ENCODE measurements around the gene QRFPR. TPM values are rescaled to one million over a fixed set of nuclear protein-coding genes. Genes with fewer than 3 reads are reported as not detected.

The QRFPR gene
- total and polyA plus RNA-seq, 10 of the 15 experiments (the other 5 are each of a cell fraction or from before 2014, with no cell fraction given), result not detected

DNA sequence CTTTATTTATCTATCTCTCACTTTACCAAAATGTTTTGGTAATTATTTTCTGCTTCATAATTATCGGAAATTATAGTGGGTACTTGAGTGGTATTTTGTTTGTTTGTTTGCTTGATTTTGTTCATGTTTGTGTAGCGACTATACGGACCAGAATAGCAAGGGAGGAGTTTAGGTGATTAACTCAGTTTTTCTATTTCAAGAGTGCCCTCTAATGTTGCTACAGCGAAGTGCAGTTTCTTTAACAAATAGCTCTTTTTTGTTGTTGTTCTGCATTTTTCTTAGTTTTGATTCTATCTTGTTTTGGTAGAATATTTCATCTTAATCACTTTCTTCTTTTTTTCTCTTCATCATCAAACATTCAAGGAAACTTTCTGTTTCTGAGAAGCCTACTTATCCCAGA, 40.8 kb upstream of the QRFPR start (continued):
- TF ChIP-seq EZH2 (IDR thresholded peaks at IDR 0.05; ENCODE audit: borderline replicate concordance, control insufficient read depth, low read depth, low read length) (no peak), ZSCAN29 (IDR thresholded peaks at IDR 0.05) (no peak)

GRCh38 chr4:121411151-121411744, 30.4 kb upstream of the QRFPR start:
- H3K27ac ChIP-seq (ENCODE audit: control insufficient read depth, insufficient read depth), result no peak overlapping the region
- no peak overlapping the region for H3K4me2 ChIP-seq (ENCODE audit: control insufficient read depth, insufficient read depth)
- no peak overlapping the region for H3K4me3 ChIP-seq
- H3K4me1 ChIP-seq (ENCODE audit: control insufficient read depth, insufficient read depth, low read length), result no peaks in the 10 kb centered on the region
- SMC1A ChIA-PET (ENCODE audit: uncharacterized antibody, unreplicated experiment), result no interaction called here
- ATAC-seq (no peak), DNase-seq (ENCODE audit: low read depth, low spot score) (no peak), FAIRE-seq (no peak)
- in situ Hi-C loops (cut with MboI) (no loop called here), intact Hi-C loops (cut with micrococcal nuclease; ENCODE audit: unreplicated experiment) (no loop called here)
- POLR2A ChIA-PET, result no interaction called here
- BruUV-seq (replicated peaks), result no TSS peak
- no peaks in the 10 kb centered on the region for H3K27me3 ChIP-seq (replicated peaks in 1 of 2; ENCODE audit: control insufficient read depth in 2 of 2, insufficient read depth in 2 of 2, low read length in 1 of 2)
- CTCF ChIA-PET, result interaction anchor here (1.3 kb wide), 1 partner anchor 9 kb away, joined by 4 read pairs; no protein-coding TSS in a partner anchor
- no peaks in the 10 kb centered on the region for H4K20me1 ChIP-seq (ENCODE audit: control insufficient read depth, insufficient read depth)
- TF ChIP-seq, protein P1, sequence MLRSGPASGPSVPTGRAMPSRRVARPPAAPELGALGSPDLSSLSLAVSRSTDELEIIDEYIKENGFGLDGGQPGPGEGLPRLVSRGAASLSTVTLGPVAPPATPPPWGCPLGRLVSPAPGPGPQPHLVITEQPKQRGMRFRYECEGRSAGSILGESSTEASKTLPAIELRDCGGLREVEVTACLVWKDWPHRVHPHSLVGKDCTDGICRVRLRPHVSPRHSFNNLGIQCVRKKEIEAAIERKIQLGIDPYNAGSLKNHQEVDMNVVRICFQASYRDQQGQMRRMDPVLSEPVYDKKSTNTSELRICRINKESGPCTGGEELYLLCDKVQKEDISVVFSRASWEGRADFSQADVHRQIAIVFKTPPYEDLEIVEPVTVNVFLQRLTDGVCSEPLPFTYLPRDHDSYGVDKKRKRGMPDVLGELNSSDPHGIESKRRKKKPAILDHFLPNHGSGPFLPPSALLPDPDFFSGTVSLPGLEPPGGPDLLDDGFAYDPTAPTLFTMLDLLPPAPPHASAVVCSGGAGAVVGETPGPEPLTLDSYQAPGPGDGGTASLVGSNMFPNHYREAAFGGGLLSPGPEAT (IDR thresholded peaks at IDR 0.05; ENCODE audit: low read depth), result no peak
- no peak for TF ChIP-seq TARDBP (IDR thresholded peaks at IDR 0.05; ENCODE audit: borderline replicate concordance)
- TF ChIP-seq PAX5 (IDR thresholded peaks at IDR 0.05; ENCODE audit: borderline replicate concordance, low read depth, low read length), result no peak
- TF ChIP-seq, protein P2, sequence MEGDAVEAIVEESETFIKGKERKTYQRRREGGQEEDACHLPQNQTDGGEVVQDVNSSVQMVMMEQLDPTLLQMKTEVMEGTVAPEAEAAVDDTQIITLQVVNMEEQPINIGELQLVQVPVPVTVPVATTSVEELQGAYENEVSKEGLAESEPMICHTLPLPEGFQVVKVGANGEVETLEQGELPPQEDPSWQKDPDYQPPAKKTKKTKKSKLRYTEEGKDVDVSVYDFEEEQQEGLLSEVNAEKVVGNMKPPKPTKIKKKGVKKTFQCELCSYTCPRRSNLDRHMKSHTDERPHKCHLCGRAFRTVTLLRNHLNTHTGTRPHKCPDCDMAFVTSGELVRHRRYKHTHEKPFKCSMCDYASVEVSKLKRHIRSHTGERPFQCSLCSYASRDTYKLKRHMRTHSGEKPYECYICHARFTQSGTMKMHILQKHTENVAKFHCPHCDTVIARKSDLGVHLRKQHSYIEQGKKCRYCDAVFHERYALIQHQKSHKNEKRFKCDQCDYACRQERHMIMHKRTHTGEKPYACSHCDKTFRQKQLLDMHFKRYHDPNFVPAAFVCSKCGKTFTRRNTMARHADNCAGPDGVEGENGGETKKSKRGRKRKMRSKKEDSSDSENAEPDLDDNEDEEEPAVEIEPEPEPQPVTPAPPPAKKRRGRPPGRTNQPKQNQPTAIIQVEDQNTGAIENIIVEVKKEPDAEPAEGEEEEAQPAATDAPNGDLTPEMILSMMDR (IDR thresholded peaks at IDR 0.05 in 2 of 3, conservative IDR thresholded peaks at IDR 0.05 in 1 of 3; ENCODE audit: control insufficient read depth in 2 of 3, extremely low read depth in 1 of 3, insufficient read depth in 1 of 3, low read depth in 3 of 3, low read length in 3 of 3), result no peak
- TF ChIP-seq YBX1 (IDR thresholded peaks at IDR 0.05), result no peak
- TF ChIP-seq, protein P3, sequence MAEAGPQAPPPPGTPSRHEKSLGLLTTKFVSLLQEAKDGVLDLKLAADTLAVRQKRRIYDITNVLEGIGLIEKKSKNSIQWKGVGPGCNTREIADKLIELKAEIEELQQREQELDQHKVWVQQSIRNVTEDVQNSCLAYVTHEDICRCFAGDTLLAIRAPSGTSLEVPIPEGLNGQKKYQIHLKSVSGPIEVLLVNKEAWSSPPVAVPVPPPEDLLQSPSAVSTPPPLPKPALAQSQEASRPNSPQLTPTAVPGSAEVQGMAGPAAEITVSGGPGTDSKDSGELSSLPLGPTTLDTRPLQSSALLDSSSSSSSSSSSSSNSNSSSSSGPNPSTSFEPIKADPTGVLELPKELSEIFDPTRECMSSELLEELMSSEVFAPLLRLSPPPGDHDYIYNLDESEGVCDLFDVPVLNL (IDR thresholded peaks at IDR 0.05; ENCODE audit: low read depth, low read length), result no peak
- no peak for TF ChIP-seq DPF2 (IDR thresholded peaks at IDR 0.05)
- no peak for TF ChIP-seq SIX5 (IDR thresholded peaks at IDR 0.05; ENCODE audit: low read depth, low read length, severe bottlenecking)
- no peak for TF ChIP-seq TAF1 (IDR thresholded peaks at IDR 0.05; ENCODE audit: borderline replicate concordance, low read depth, low read length)
- no peak for TF ChIP-seq MYC (IDR thresholded peaks at IDR 0.05; ENCODE audit: insufficient read depth, insufficient read length, insufficient replicate concordance, low read length, severe bottlenecking)
- no peak for TF ChIP-seq BRCA1 (IDR thresholded peaks at IDR 0.05; ENCODE audit: low read depth, low read length)
- no peaks in the 10 kb centered on the region for H3K79me2 ChIP-seq (ENCODE audit: control insufficient read depth, insufficient read depth, low read length)
- H2AFZ ChIP-seq (ENCODE audit: control insufficient read depth, low read depth, low read length), result no peak overlapping the region
- H3K36me3 ChIP-seq (ENCODE audit: control insufficient read depth in 2 of 2, insufficient read depth in 2 of 2, low read length in 1 of 2), result no peaks in the 10 kb centered on the region
- RAD21 ChIA-PET (ENCODE audit: unreplicated experiment), result no interaction called here
- H3K9me3 ChIP-seq (replicated peaks; ENCODE audit: control insufficient read depth, insufficient read depth, low read length), result no peaks in the 10 kb centered on the region
- no peak overlapping the region for H3K9ac ChIP-seq (ENCODE audit: control insufficient read depth, insufficient read depth, low read length)
- WGBS (ENCODE audit: insufficient coverage, insufficient replicate concordance, low lambda C conversion rate, missing lambda C conversion rate), result 6% methylated on average over 2 of the region's 2 CpGs

Measured in GM12878 (cell line).